Dendritic cell treated with granulocyte-macrophage colony-stimulating factor and Interleukin-4, amounts not matched to agents 40 ng/mL and 50 ng/mL, for 4 days (primary cell): ENCODE results near the gene ATL2.
"Not testable (repeated sequence)": the region's sequence is repeated elsewhere in the genome, so short reads cannot be mapped to it uniquely, and the experiment has no call there.

Experiments
- H3K27ac Mint-ChIP-seq: one replicate; pipeline ENCODE4 v1.8.0; 2022; ENCODE audit warnings: mild to moderate bottlenecking, mixed read lengths
- H3K27me3 Mint-ChIP-seq: one replicate; pipeline ENCODE4 v1.8.0; 2022; ENCODE audit warnings: mild to moderate bottlenecking, mixed read lengths
- H3K36me3 Mint-ChIP-seq: one replicate; pipeline ENCODE4 v1.8.0; 2022; ENCODE audit warnings: low read depth, mixed read lengths
- H3K4me1 Mint-ChIP-seq: one replicate; pipeline ENCODE4 v1.8.0; 2022; ENCODE audit warnings: low read depth, mixed read lengths
- H3K4me3 Mint-ChIP-seq: one replicate; pipeline ENCODE4 v1.8.0; 2022; ENCODE audit warnings: mild to moderate bottlenecking, moderate library complexity, mixed read lengths
- H3K9me3 Mint-ChIP-seq: one replicate; pipeline ENCODE4 v1.8.0; 2022; ENCODE audit warnings: mixed read lengths
- intact Hi-C: fragments of 100-400 bp; cut with micrococcal nuclease; formaldehyde crosslinking; loops from one replicate; pipeline ENCODE4 v1.15.0; 2022

ATL2 gene

DNA sequence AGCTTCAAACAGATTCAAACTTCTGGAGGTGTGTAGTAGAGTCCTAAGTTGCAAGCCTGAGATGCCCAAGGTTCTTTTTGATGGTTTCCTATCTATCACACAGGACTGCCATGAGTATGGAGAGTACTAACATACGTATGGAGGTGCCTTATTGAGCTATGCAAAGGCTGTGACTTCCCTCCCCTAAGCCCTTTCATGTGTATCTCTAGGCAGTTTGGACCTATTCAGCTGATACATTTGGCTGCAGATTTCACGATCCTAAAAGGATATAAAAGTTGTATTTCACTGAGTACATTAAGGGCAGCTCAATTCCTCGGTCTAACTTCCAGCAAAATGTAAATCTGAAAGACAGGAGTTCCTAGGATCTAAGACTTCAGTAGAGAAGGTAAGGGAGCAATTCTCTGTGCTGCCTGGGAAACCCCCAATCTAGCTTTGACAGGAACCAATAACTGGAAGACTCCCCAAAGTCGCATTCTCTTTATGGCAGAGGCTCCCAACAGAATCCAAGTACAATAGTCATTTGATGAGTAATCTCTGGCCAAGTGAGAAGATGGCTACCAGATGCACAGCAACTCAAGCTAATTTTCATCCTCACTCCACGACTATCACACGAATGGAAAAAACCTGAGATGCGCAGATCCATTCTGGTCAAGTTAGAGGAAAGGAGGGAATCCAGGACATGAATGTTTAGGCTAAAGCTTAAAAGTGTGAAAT lies 83.8 kb downstream of the ATL2 start:
- Mint-ChIP-seq H3K4me1 (no peaks in the 10 kb centered on the region), H3K4me3 (no peak overlapping the region), H3K27me3 (peaks cover 8% of the 10 kb centered on the region), H3K27ac (no peak overlapping the region), H3K36me3 (peaks cover 24% of the 10 kb centered on the region), H3K9me3 (no peaks in the 10 kb centered on the region)
- intact Hi-C loops: no loop called here

DNA sequence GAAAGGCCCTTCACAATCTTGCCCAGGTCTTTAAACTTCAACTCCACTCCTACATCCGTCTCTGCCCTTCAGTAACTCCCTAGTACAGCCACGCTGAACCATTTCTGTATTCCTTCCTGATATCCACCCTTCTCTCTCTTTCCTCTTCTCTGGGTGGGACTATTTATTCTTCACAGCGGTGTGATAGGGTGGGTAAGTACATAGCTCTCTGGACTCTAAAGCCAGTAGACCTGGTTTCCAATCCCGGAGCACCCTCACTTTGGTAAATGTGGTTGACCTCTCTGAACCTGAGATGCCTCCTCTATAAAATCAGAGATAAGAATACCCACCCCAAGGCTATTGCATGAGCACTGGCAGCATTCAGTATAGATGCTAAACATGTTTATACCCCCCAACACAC lies 86.7 kb downstream of the ATL2 start:
- Mint-ChIP-seq H3K27me3 (peaks cover 20% of the 10 kb centered on the region), H3K4me3 (no peak overlapping the region), H3K36me3 (no peaks in the 10 kb centered on the region), H3K9me3 (no peaks in the 10 kb centered on the region), H3K27ac (no peak overlapping the region), H3K4me1 (no peaks in the 10 kb centered on the region)
- intact Hi-C loops: no loop called here

DNA sequence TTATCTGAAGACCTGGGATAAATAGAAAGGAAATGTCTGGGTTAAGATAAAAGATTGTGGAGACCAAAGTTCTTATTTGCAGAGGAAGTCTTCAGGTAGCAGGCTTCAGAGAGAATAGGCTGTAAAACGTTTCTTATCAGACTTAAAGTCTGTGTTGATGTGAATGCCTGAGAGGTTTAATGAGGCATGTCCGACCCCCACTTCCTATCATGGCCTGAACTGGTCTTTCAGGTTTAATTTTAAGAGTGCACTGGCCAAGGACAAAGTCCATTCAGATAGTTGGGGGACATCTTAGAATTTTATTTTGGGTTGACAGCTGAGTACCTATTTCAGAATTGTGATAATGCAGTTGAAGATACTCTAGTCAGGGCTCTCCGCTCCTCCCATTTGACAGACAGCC lies 92.1 kb downstream of the ATL2 start:
- Mint-ChIP-seq H3K27me3 (peaks cover 23% of the 10 kb centered on the region), H3K4me3 (no peak overlapping the region), H3K9me3 (no peaks in the 10 kb centered on the region), H3K27ac (no peak overlapping the region), H3K36me3 (no peaks in the 10 kb centered on the region), H3K4me1 (no peaks in the 10 kb centered on the region)
- intact Hi-C loops: no loop called here

DNA sequence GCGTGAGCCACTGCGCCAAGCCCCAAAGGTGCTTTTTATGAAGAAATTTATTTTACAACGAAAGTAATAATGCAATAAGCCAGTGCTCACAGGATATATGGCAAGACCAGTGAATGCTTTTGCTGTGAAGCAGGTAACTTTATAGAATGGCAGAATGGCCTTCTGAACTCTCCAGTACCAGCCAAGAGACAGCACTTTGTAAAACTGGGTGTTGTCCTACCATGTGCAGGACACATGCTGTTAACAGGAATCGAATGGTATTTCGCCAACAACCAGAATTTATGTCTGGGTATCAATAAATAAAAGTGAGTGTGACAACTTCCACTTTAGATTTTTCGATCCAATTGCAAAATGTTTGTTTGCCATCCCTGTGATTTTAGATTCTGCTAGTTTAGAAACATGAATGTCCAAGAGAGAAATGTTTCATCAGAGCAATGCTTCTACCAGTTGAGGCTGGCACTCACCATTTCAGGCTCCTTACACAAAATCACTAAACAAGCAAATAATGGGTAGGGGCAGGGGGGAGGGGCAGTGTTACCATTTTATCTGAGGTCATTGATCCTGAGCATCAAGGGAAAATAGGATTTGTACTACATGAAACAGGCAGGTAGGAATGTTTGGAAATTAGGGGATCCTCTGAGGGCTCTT lies 95.9 kb downstream of the ATL2 start:
- Mint-ChIP-seq H3K27ac (no peak overlapping the region), H3K4me1 (peaks cover 5% of the 10 kb centered on the region), H3K9me3 (no peaks in the 10 kb centered on the region), H3K4me3 (no peak overlapping the region), H3K36me3 (no peaks in the 10 kb centered on the region), H3K27me3 (peaks cover 10% of the 10 kb centered on the region)
- intact Hi-C loops: no loop called here

DNA sequence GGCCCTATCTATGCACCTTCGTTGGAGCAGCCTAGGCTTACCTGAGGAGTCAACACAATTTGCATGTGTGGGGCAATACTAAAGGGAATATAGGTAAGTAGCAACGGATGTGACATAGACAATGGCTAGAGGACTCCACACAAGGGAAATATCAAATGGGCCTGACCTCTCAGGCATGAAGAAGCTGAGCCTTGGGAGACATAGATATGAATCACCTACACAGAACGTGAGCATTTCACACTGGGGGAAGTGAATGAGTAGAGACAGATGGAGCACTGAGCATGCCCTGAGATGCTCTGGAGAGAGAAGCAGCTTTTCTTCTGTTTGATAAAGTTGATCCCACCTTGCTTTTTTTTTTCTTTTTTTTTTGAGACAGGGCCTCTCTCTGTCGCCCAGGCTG lies 97.9 kb downstream of the ATL2 start:
- Mint-ChIP-seq H3K4me1 (peaks cover 5% of the 10 kb centered on the region), H3K4me3 (no peak overlapping the region), H3K36me3 (no peaks in the 10 kb centered on the region), H3K9me3 (no peaks in the 10 kb centered on the region), H3K27me3 (peaks cover 8% of the 10 kb centered on the region), H3K27ac (no peak overlapping the region)
- intact Hi-C loops: loop anchor here (10.0 kb wide), 2 partner anchors 204 to 384 kb away; partner anchors contain the start of gene CYP1B1

DNA sequence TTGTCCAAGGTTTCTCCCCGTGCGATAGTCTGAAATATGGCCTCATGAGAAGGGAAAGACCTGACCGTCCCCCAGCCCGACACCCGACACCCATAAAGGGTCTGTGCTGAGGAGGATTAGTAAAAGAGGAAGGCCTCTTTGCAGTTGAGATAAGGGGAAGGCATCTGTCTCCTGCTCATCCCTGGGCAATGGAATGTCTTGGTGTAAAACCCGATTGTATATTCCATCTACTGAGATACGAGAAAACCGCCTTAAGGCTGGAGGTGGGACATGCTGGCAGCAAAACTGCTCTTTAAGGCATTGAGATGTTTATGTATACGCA lies 99.0 kb downstream of the ATL2 start:
- not testable (repeated sequence) for H3K27me3 Mint-ChIP-seq, H3K36me3 Mint-ChIP-seq, H3K27ac Mint-ChIP-seq, H3K4me3 Mint-ChIP-seq, H3K9me3 Mint-ChIP-seq, H3K4me1 Mint-ChIP-seq
- intact Hi-C loops: loop anchor here (10.0 kb wide), 2 partner anchors 203 to 383 kb away; partner anchors contain the start of gene CYP1B1

DNA sequence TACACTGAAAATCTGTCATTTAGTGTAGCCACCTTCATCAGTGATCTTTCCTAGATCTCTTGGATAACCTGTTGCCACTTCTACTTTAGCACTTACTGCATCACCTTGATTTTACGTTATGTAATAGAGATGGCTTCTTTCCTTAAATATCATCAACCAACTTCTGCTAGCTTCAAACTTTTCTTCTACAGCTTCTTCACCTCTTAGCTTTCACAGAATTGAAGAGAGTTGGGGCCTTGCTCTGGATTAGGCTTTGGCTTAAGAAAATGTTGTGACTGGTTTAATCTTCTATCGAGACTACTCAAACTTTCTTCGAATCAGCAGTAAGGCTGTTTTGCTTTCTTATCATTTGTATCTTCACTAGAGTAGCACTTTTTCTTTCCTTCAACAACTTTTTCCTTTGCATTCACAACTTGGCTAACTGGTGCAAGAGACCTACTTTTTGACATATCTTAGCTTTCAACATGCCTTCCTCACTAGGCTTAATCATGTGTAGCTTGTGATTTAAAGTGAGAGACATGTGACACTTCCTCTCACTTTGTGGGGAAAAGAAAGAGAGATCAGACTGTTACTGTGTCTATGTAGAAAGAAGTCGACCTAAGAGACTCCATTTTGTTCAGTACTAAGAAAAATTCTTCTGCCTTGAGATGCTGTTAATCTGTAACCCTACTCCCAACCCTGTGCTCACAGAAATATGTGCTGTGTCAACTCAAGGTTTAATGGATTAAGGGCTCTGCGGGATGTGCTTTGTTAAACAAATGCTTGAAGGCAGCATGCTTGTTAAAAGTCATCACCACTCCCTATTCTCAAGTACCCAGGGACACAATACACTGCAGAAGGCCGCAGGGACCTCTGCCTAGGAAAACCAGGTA lies 99.6 kb downstream of the ATL2 start:
- intact Hi-C loops: loop anchor here (10.0 kb wide), 2 partner anchors 203 to 383 kb away; partner anchors contain the start of gene CYP1B1
- peaks cover 4% of the 10 kb centered on the region for H3K27me3 Mint-ChIP-seq
- H3K36me3 Mint-ChIP-seq: no peaks in the 10 kb centered on the region
- H3K27ac Mint-ChIP-seq: no peak overlapping the region
- no peaks in the 10 kb centered on the region for H3K9me3 Mint-ChIP-seq
- peaks cover 5% of the 10 kb centered on the region for H3K4me1 Mint-ChIP-seq
- no peak overlapping the region for H3K4me3 Mint-ChIP-seq

DNA sequence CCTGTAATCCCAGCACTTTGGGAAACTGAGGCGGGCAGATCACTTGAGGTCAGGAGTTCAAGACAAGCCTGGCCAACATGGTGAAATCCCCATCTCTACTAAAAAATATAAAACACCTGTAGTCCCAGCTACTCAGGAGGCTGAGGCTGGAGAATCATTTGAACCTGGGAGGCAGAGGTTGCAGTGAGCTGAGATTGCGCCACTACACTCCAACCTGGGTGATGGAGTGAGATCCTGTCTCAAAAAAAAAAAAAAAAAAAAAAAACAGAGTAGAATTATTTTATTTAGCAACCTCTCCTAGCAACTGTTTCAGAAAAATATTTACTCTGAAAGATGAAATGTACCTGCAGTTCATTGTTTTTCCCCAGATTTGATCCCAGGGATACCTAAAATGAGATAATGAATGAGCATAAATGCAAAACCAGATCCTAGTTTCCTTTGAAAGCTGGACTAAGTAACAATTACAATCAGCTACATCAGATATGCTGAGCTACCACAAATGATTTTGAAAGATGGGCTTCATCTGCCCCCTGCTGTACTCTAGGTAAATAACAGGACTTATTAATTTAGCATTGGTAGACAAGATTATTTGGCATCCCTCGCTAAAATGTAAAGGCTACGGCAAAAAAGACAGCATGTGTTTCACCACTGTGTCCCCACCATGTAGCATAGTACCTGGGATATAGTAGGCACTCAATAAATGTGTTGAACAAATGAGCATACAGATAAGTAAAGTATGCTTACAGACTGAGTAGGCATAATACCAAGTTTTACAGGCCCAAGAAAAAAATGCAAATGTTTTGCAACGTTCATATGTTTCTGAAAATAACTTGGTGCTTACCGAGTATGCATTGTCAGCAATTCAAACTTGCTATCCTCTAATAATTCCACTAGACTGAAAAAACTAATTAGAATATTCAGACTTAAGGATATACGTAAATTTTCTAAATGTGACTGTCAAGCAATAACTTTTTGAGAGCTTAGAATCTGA lies 102.5 kb downstream of the ATL2 start:
- Mint-ChIP-seq H3K4me1 (peaks cover 5% of the 10 kb centered on the region), H3K27ac (no peak overlapping the region)
- intact Hi-C loops: loop anchor here (1.0 to 10.0 kb wide), 4 partner anchors 157 to 380 kb away; partner anchors contain the start of gene CYP1B1

DNA sequence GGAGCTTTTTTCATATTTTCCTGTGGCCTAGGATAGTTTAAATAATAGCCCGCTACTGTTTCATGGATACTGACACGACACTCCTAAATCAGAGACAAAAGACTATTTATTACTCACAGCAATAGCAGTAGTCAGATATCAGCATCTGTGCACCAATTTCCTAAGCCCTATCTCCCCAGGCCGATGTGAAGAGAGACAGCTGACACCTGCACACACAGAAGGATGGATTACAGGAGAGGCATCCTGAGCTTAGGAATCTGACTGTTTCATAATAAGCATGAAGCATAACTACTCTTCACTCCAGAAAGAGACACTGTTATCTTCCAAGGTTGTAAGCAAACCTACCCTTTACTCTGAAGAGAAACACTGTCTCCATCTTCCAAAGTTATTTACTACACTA lies 105.4 kb downstream of the ATL2 start:
- Mint-ChIP-seq H3K27me3 (no peaks in the 10 kb centered on the region), H3K4me1 (peaks cover 9% of the 10 kb centered on the region), H3K9me3 (peaks cover 14% of the 10 kb centered on the region), H3K4me3 (no peak overlapping the region), H3K27ac (no peak overlapping the region), H3K36me3 (peaks cover under 1% of the 10 kb centered on the region)
- intact Hi-C loops: loop anchor here (5.0 to 10.0 kb wide), 3 partner anchors 154 to 377 kb away; partner anchors contain the start of gene CYP1B1

More for the DNA sequence above, 102.5 kb downstream of the ATL2 start:
- H3K27me3 Mint-ChIP-seq: no peaks in the 10 kb centered on the region
- no peak overlapping the region for H3K4me3 Mint-ChIP-seq
- no peaks in the 10 kb centered on the region for H3K9me3 Mint-ChIP-seq
- H3K36me3 Mint-ChIP-seq: no peaks in the 10 kb centered on the region

DNA sequence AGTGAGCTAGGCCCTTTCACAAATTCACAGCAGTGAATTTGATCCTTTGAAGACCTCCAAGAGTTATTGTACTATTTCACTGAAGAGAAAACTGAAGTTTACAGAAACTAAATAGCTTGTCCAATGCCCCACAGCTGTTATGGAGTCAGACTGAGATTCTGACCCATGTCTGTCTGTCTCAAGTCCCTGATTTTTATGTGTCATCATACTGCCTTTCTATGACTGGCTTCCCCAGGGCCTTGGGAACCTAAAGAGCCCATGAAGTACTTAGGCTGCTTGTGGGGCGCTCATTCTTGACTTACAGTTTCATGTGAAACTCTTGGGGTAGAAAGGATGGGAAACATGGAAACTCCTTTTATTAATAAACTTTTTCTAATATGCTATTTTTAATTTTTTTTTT lies 107.7 kb downstream of the ATL2 start:
- Mint-ChIP-seq H3K27me3 (no peaks in the 10 kb centered on the region), H3K4me3 (no peak overlapping the region), H3K9me3 (peaks cover 22% of the 10 kb centered on the region), H3K4me1 (peaks cover 21% of the 10 kb centered on the region), H3K36me3 (peaks cover 6% of the 10 kb centered on the region), H3K27ac (no peak overlapping the region)
- intact Hi-C loops: no loop called here

DNA sequence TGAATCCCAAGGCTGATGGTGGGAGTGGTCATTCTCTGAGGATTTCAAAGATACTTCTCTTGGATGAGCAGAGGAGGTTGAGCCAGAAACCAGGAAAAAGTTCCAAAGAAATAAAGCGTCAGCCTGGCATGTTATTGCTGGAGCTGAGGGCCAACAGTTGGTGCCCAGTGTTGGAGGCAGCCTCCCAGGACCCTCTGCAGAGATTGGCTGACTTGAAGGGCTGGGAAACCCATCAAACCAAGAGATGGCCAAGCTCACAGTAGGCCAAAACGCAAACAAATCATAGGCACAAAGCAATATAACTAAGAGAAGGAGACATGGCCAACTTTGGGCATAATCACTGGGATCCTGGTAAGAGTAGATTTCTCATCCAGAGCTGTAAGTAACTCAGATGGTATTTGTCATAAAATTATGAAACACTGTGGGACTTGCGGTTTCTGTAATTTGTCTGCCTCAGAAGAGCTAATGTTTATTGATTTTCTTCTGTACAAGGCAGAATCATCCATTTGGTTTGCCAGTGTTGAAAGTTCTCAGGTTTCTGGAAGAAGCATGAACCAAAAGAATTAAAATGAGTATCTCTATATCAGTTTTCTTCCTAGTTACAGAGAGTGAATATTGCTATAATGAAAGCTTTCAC lies 108.3 kb downstream of the ATL2 start:
- intact Hi-C loops: no loop called here
- Mint-ChIP-seq H3K27me3 (no peaks in the 10 kb centered on the region), H3K27ac (no peak overlapping the region), H3K4me3 (no peak overlapping the region), H3K9me3 (peaks cover 22% of the 10 kb centered on the region), H3K36me3 (peaks cover 6% of the 10 kb centered on the region), H3K4me1 (peaks cover 28% of the 10 kb centered on the region)

DNA sequence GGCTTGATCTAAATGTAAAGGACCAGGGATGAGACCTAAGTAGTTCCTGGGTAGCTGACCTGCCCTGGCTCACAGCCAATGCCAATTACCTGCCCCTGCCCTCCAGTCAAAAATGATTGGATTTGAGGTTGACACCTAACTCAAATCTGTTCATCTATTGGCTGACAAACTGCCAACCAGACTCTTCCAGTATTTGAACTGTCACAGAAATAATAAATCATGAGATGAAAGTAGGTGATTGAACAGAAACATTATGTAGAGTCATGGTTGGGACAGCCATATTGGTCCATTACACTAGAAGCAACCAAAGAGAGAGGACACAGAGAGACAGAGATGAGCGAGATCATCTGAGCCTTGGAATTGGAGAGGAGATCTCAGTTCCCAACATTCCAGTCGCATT lies 109.1 kb downstream of the ATL2 start:
- H3K27ac Mint-ChIP-seq: no peak overlapping the region
- H3K9me3 Mint-ChIP-seq: peaks cover 22% of the 10 kb centered on the region
- no peak overlapping the region for H3K4me3 Mint-ChIP-seq
- H3K36me3 Mint-ChIP-seq: peaks cover 6% of the 10 kb centered on the region
- peaks cover 36% of the 10 kb centered on the region for H3K4me1 Mint-ChIP-seq
- H3K27me3 Mint-ChIP-seq: no peaks in the 10 kb centered on the region
- intact Hi-C loops: no loop called here
